HCT116 (cell line): ENCODE measurements around the gene RXRA. TPM values are rescaled to one million over a fixed set of nuclear protein-coding genes. Genes with fewer than 3 reads are reported as not detected.

ENCODE experiments used
- ATAC-seq: fragments of 200-7000 bp; cut with Tn5 transposase; 2 replicates; pipeline ENCODE4 v1.9.1; 2020; ENCODE audit warnings: mild to moderate bottlenecking, moderate library complexity
- BruUV-seq: library from RNA; stranded (reverse); fragments of 400-500 nt; replicated peaks from 2 replicates; lab custom pipeline; 2021; lab: Mats Ljungman, UMichigan
- CTCF ChIA-PET: fragments of 300-600 bp; sonication (Branson Sonifier 250); formaldehyde crosslinking; loops from one replicate; lab custom pipeline; 2021; ENCODE audit warnings: antibody characterized with exemption; lab: Charles Lee
- POLR2A ChIA-PET: fragments of 300-600, 350-600 bp; sonication (Branson Sonifier 250); formaldehyde crosslinking; loops from one replicate; lab custom pipeline; 2021; ENCODE audit warnings: antibody characterized with exemption; lab: Charles Lee
- RAD21 ChIA-PET, 2 experiments: fragments of 300-600 bp; sonication (Branson Sonifier 250); formaldehyde crosslinking; loops; one replicate each; lab custom pipeline; 2023; ENCODE audit warnings: low total read pairs in 2 of 2; ENCODE audit not compliant: uncharacterized antibody in 2 of 2, unreplicated experiment in 2 of 2, low non-redundant PET in 1 of 2; lab: Charles Lee
- DNase-seq: peaks from one replicate; pipeline ENCODE4 v3.0.0-alpha.2; 2010; ENCODE audit warnings: low read depth, low spot score
- H2AFZ ChIP-seq: fragments of 200-600 bp; shearing (Covaris generic), sonication (generic); 2 replicates; pipeline ENCODE4 v1.6.1; 2017; ENCODE audit warnings: low read depth, mixed run types, mixed read lengths, antibody characterized with exemption, low read length; ENCODE audit not compliant: poor library complexity, severe bottlenecking
- H3K27ac ChIP-seq: 2 replicates; pipeline ENCODE4 v1.5.1; 2012; ENCODE audit warnings: low read depth, low read length
- H3K27me3 ChIP-seq: fragments of 200-600 bp; sonication (generic); 2 replicates; pipeline ENCODE4 v1.6.1; 2016; ENCODE audit warnings: mixed run types, low read length, mixed read lengths; ENCODE audit not compliant: insufficient read depth
- H3K36me3 ChIP-seq, 2 experiments: fragments of 200-500 bp in 1 of 2; fragments of 200-600 bp in 1 of 2; sonication (Bioruptor generic) in 1 of 2; sonication (generic) in 1 of 2; 2 replicates each; pipeline versions ENCODE4 v1.5.1 to v1.6.1; 2014 to 2016; ENCODE audit warnings: low read length in 2 of 2, inconsistent platforms in 1 of 2, mixed read lengths in 1 of 2, mixed run types in 1 of 2; ENCODE audit not compliant: insufficient read depth in 2 of 2, control insufficient read depth in 1 of 2
- H3K4me1 ChIP-seq, 2 experiments: fragments of 200-600 bp in 1 of 2; sonication (generic) in 1 of 2; 2 replicates each; pipeline versions ENCODE4 v1.5.1 to v1.6.1; 2012 to 2017; ENCODE audit warnings: low read length in 2 of 2, inconsistent platforms in 1 of 2, mild to moderate bottlenecking in 1 of 2, mixed read lengths in 1 of 2, mixed run types in 1 of 2, moderate library complexity in 1 of 2; ENCODE audit not compliant: insufficient read depth in 2 of 2, control insufficient read depth in 1 of 2
- H3K4me2 ChIP-seq: fragments of 200-600 bp; sonication (generic); 2 replicates; pipeline ENCODE4 v1.6.1; 2017; ENCODE audit warnings: mixed run types, low read length, mixed read lengths
- H3K4me3 ChIP-seq, 2 experiments: fragments of 200-600 bp in 1 of 2; sonication (generic) in 1 of 2; replicated peaks in 1 of 2; 2 replicates each; pipeline ENCODE4 v1.5.1; 2011 to 2016; ENCODE audit warnings: low read length in 2 of 2, control low read depth in 1 of 2, low read depth in 1 of 2, mild to moderate bottlenecking in 1 of 2, mixed read lengths in 1 of 2, mixed run types in 1 of 2
- H3K79me2 ChIP-seq: fragments of 200-600 bp; sonication (generic); 2 replicates; pipeline ENCODE4 v1.6.1; 2017; ENCODE audit warnings: mild to moderate bottlenecking, mixed run types, low read length, moderate library complexity, mixed read lengths; ENCODE audit not compliant: insufficient read depth
- H3K9ac ChIP-seq: fragments of 200-600 bp; sonication (generic); 2 replicates; pipeline ENCODE4 v1.6.1; 2016; ENCODE audit warnings: low read length, mixed read lengths
- H3K9me2 ChIP-seq: fragments of 200-600 bp; sonication (generic), shearing (Covaris generic); 2 replicates; pipeline ENCODE4 v1.6.1; 2017; ENCODE audit warnings: mixed run types, mild to moderate bottlenecking, moderate library complexity; ENCODE audit not compliant: insufficient read depth
- H3K9me3 ChIP-seq, 2 experiments: fragments of 200-500 bp in 1 of 2; fragments of 200-600 bp in 1 of 2; sonication (Bioruptor generic) in 1 of 2; sonication (generic) in 1 of 2; 2 replicates each; pipeline ENCODE4 v1.6.1; 2014 to 2017; ENCODE audit warnings: low read length in 2 of 2, mixed read lengths in 2 of 2, inconsistent platforms in 1 of 2, low read depth in 1 of 2, mild to moderate bottlenecking in 1 of 2, mixed run types in 1 of 2, moderate library complexity in 1 of 2; ENCODE audit not compliant: control insufficient read depth in 1 of 2, insufficient read depth in 1 of 2
- H4K20me1 ChIP-seq: fragments of 200-600 bp; sonication (generic), shearing (Covaris generic); 2 replicates; pipeline ENCODE4 v1.6.1; 2017; ENCODE audit warnings: mixed run types, mild to moderate bottlenecking, moderate library complexity; ENCODE audit not compliant: insufficient read depth
- ATF3 ChIP-seq: IDR thresholded peaks from 2 replicates; pipeline ENCODE4 v1.6.1; 2012
- CBX3 ChIP-seq: IDR thresholded peaks from 2 replicates; pipeline ENCODE4 v1.6.1; 2012; ENCODE audit warnings: low read depth
- CEBPB ChIP-seq: IDR thresholded peaks from 2 replicates; pipeline ENCODE4 v1.6.1; 2012; ENCODE audit warnings: low read depth
- CTCF ChIP-seq, 3 experiments: fragments of 200-600 bp in 1 of 3; sonication (generic) in 1 of 3; IDR thresholded peaks in 2 of 3; conservative IDR thresholded peaks in 1 of 3; 2 replicates each; pipeline ENCODE4 v1.5.1; 2012 to 2017; ENCODE audit warnings: low read depth in 2 of 3, low read length in 2 of 3, antibody characterized with exemption in 1 of 3, borderline replicate concordance in 1 of 3, control low read depth in 1 of 3, mild to moderate bottlenecking in 1 of 3, mixed read lengths in 1 of 3, mixed run types in 1 of 3, moderate library complexity in 1 of 3; ENCODE audit not compliant: insufficient read depth in 1 of 3
- EGR1 ChIP-seq: IDR thresholded peaks from 2 replicates; pipeline ENCODE4 v1.6.1; 2012; ENCODE audit warnings: low read depth
- ELF1 ChIP-seq: IDR thresholded peaks from 2 replicates; pipeline ENCODE4 v1.6.1; 2012; ENCODE audit warnings: low read depth, borderline replicate concordance
- EZH2 ChIP-seq: fragments of 200-600 bp; sonication (generic); IDR thresholded peaks from 2 replicates; pipeline ENCODE4 v1.6.1; 2017; ENCODE audit warnings: antibody characterized with exemption, mixed run types
- EZH2phosphoT487 ChIP-seq: fragments of 200-600 bp; IDR thresholded peaks from 2 replicates; pipeline ENCODE4 v1.6.1; 2018; ENCODE audit warnings: antibody characterized with exemption, borderline replicate concordance
- JUND ChIP-seq: IDR thresholded peaks from 2 replicates; pipeline ENCODE4 v1.6.1; 2012
- MAX ChIP-seq: IDR thresholded peaks from 2 replicates; pipeline ENCODE4 v1.6.1; 2012
- POLR2A ChIP-seq: IDR thresholded peaks from 2 replicates; pipeline ENCODE4 v1.7.0; 2011; ENCODE audit warnings: borderline replicate concordance; ENCODE audit not compliant: insufficient read depth, insufficient read length; ENCODE audit errors: extremely low read depth
- RAD21 ChIP-seq: IDR thresholded peaks from 2 replicates; pipeline ENCODE4 v1.6.1; 2012; ENCODE audit warnings: low read depth, mild to moderate bottlenecking
- REST ChIP-seq: IDR thresholded peaks from 2 replicates; pipeline ENCODE4 v1.6.1; 2012; ENCODE audit warnings: low read depth
- SP1 ChIP-seq: IDR thresholded peaks from 2 replicates; pipeline ENCODE4 v1.6.1; 2012; ENCODE audit warnings: low read depth
- SRF ChIP-seq: IDR thresholded peaks from 2 replicates; pipeline ENCODE4 v1.6.1; 2012; ENCODE audit warnings: low read depth
- YY1 ChIP-seq: IDR thresholded peaks from 2 replicates; pipeline ENCODE4 v1.6.1; 2011; ENCODE audit warnings: low read length, low read depth, moderate library complexity, mild to moderate bottlenecking; ENCODE audit not compliant: insufficient replicate concordance; ENCODE audit errors: extremely low read depth
- ZBTB33 ChIP-seq: IDR thresholded peaks from 2 replicates; pipeline ENCODE4 v1.6.1; 2011; ENCODE audit warnings: mild to moderate bottlenecking, low read length, moderate library complexity; ENCODE audit not compliant: insufficient replicate concordance; ENCODE audit errors: extremely low read depth
- ZFX ChIP-seq: fragments of 450-650 bp; IDR thresholded peaks from 2 replicates; pipeline ENCODE4 v1.6.1; 2017
- ZNF274 ChIP-seq: fragments of 200-500 bp; sonication (Bioruptor generic); IDR thresholded peaks from 2 replicates; pipeline ENCODE4 v1.6.1; 2014; ENCODE audit warnings: mild to moderate bottlenecking, low read depth, low read length, inconsistent platforms
- intact Hi-C: fragments of 100-400 bp; cut with micrococcal nuclease; formaldehyde crosslinking; loops from 2 replicates; pipeline ENCODE4 v1.10.0; 2022
- total RNA-seq: library from RNA; stranded (reverse); gene quantifications from one replicate; pipeline ENCODE4 v1.2.1, GENCODE V29; 2021; ENCODE audit not compliant: unreplicated experiment

RXRA gene
- total RNA-seq, 1 experiment from 2014 or later: 43.9 TPM

- TF ChIP-seq ZNF274 (no peak), CBX3 (no peak), EZH2 (no peak), CEBPB (no peak), YY1 (no peak), SP1 (no peak), EGR1 (no peak), ATF3 (no peak)
Observed at GRCh38 chr9:134420281-134420845, 94.1 kb downstream of the RXRA start (continued).

GRCh38 chr9:134420974-134421432 is 94.7 kb downstream of the RXRA start:
- no peaks in the 10 kb centered on the region for H3K9me3 ChIP-seq
- intact Hi-C loops: no loop called here
- no peak overlapping the region for H2AFZ ChIP-seq
- H3K9me2 ChIP-seq: no peaks in the 10 kb centered on the region
- DNase-seq: no peak
- no peak for ATAC-seq
- H3K27ac ChIP-seq: no peak overlapping the region
- no TSS peak for BruUV-seq
- H3K36me3 ChIP-seq: peaks cover 0 to 2% of the 10 kb centered on the region in 2 experiments; a peak in 1 of 4 replicates
- CTCF ChIA-PET: no interaction called here
- RAD21 ChIA-PET: no interaction called here
- H4K20me1 ChIP-seq: no peaks in the 10 kb centered on the region
- no peak overlapping the region for H3K4me2 ChIP-seq
- no peaks in the 10 kb centered on the region for H3K4me1 ChIP-seq
- no peaks in the 10 kb centered on the region for H3K79me2 ChIP-seq
- no peaks in the 10 kb centered on the region for H3K27me3 ChIP-seq
- H3K4me3 ChIP-seq: no peak overlapping the region
- POLR2A ChIA-PET: no interaction called here
- H3K9ac ChIP-seq: no peak overlapping the region
- TF ChIP-seq ELF1 (no peak), MAX (no peak), REST (no peak), RAD21 (no peak), EGR1 (no peak), EZH2 (no peak), POLR2A (no peak), JUND (no peak), SRF (no peak), EZH2phosphoT487 (no peak), ZFX (no peak), ZBTB33 (no peak), CTCF (IDR thresholded peaks at IDR 0.05 in 2 of 3, conservative IDR thresholded peaks at IDR 0.05 in 1 of 3; ENCODE audit: borderline replicate concordance in 1 of 3, insufficient read depth in 1 of 3, low read depth in 2 of 3, low read length in 2 of 3) (no peak), CEBPB (no peak), CBX3 (no peak)
